ENCODE results near the gene KRTAP2-3.
"Not testable (repeated sequence)": the region's sequence is repeated elsewhere in the genome, so short reads cannot be mapped to it uniquely, and the experiment has no call there.

- TF ChIP-seq POLR2AphosphoS5, POLR2A, CTCF, EP300 (IDR thresholded peaks at IDR 0.05): not testable (repeated sequence)
Observed at GRCh38 chr17:41084100-41084856, 24.4 kb upstream of the KRTAP2-3 start, which contains the start of gene KRTAP4-7.
